K562 (cell line): ENCODE measurements around the gene CFDP1. TPM values are rescaled to one million over a fixed set of nuclear protein-coding genes. Genes with fewer than 3 reads are reported as not detected.

Source experiments
- ATAC-seq: fragments of 200-7000 bp; cut with Tn5 transposase; 3 replicates; pipeline ENCODE4 v1.9.1; 2020; ENCODE audit warnings: moderate library complexity
- BruUV-seq: library from RNA; stranded (reverse); fragments of 400-500 nt; replicated peaks from 2 replicates; lab custom pipeline; 2021; lab: Mats Ljungman, UMichigan
- CTCF ChIA-PET: fragments of 300-600 bp; formaldehyde crosslinking; extraction: SDS; loops from one replicate; lab custom pipeline; 2021; ENCODE audit warnings: low intra/inter-chr PET ratio; lab: Yijun Ruan, JAX
- POLR2A ChIA-PET: fragments of 300-600, 350-650 bp; sonication (Branson Sonifier 250); formaldehyde crosslinking; extraction: SDS; loops from one replicate; lab custom pipeline; 2021; ENCODE audit warnings: antibody characterized with exemption, inconsistent platforms; lab: Yijun Ruan, JAX
- DNase-seq, 4 experiments: peaks; one replicate each; pipeline versions ENCODE4 v3.0.0 to v3.0.0-alpha.2; 2011 to 2018; ENCODE audit warnings: low spot score in 3 of 4, mixed read lengths in 3 of 4; ENCODE audit errors: extremely low read depth in 1 of 4
- FAIRE-seq: peaks from 2 replicates; lab custom pipeline; 2011; peaks lifted over from hg19 to GRCh38; lab: Jason Lieb, UNC
- H2AFZ ChIP-seq: 2 replicates; pipeline ENCODE4 v1.6.0; 2011; ENCODE audit warnings: low read depth, low read length, control low read depth, inconsistent platforms
- H3K27ac ChIP-seq: fragments of 200-600 bp; 3 replicates; pipeline ENCODE4 v1.8.0; 2011; ENCODE audit warnings: low read depth, mild to moderate bottlenecking, control low read depth, inconsistent platforms, low read length, moderate library complexity, mixed read lengths; ENCODE audit errors: extremely low read depth
- H3K27me3 ChIP-seq, 2 experiments: fragments of 300-600 bp in 1 of 2; 2 replicates in 1 of 2; 3 replicates in 1 of 2; pipeline versions ENCODE4 v1.6.0 to v1.8.0; 2011; ENCODE audit warnings: inconsistent platforms in 2 of 2, low read length in 2 of 2, mild to moderate bottlenecking in 1 of 2, mixed read lengths in 1 of 2, moderate library complexity in 1 of 2; ENCODE audit not compliant: control insufficient read depth in 2 of 2, insufficient read depth in 2 of 2
- H3K36me3 ChIP-seq: fragments of 300-600 bp; 3 replicates; pipeline ENCODE4 v1.8.0; 2011; ENCODE audit warnings: mild to moderate bottlenecking, low read length, inconsistent platforms; ENCODE audit not compliant: control insufficient read depth, insufficient read depth
- H3K4me1 ChIP-seq, 2 experiments: fragments of 200-600 bp in 1 of 2; replicated peaks in 1 of 2; 2 replicates in 1 of 2; 3 replicates in 1 of 2; pipeline versions ENCODE4 v1.5.1 to v1.8.0; 2011; ENCODE audit warnings: inconsistent platforms in 2 of 2, low read length in 2 of 2, mild to moderate bottlenecking in 1 of 2, mixed read lengths in 1 of 2, moderate library complexity in 1 of 2; ENCODE audit not compliant: control insufficient read depth in 2 of 2, insufficient read depth in 2 of 2
- H3K4me2 ChIP-seq: 2 replicates; pipeline ENCODE4 v1.6.1; 2011; ENCODE audit warnings: low read length, control low read depth, inconsistent platforms, mixed read lengths; ENCODE audit not compliant: insufficient read depth
- H3K4me3 ChIP-seq: fragments of 200-600 bp; sonication (generic), shearing (Covaris generic); 2 replicates; pipeline ENCODE4 v1.5.1; 2016; ENCODE audit warnings: control low read depth, inconsistent platforms
- H3K79me2 ChIP-seq: fragments of 200-600 bp; 3 replicates; pipeline ENCODE4 v1.8.0; 2011; ENCODE audit warnings: low read length, inconsistent platforms; ENCODE audit not compliant: control insufficient read depth, insufficient read depth
- H3K9ac ChIP-seq, 2 experiments: 2 replicates each; pipeline versions ENCODE4 v1.6.0 to v1.6.1; 2011; ENCODE audit warnings: low read depth in 2 of 2, low read length in 2 of 2, control low read depth in 1 of 2, inconsistent platforms in 1 of 2, mild to moderate bottlenecking in 1 of 2, mixed read lengths in 1 of 2; ENCODE audit not compliant: insufficient read depth in 1 of 2
- H3K9me1 ChIP-seq: one replicate; pipeline ENCODE4 v1.6.0; 2011; ENCODE audit warnings: inconsistent platforms, mild to moderate bottlenecking, low read length, moderate library complexity; ENCODE audit not compliant: control insufficient read depth, insufficient read depth
- H3K9me3 ChIP-seq: replicated peaks from 2 replicates; pipeline ENCODE4 v1.5.1; 2011; ENCODE audit warnings: low read depth, low read length, inconsistent platforms; ENCODE audit not compliant: control insufficient read depth, insufficient read depth
- H4K20me1 ChIP-seq: replicated peaks from 2 replicates; pipeline ENCODE4 v1.6.1; 2011; ENCODE audit warnings: low read length, inconsistent platforms, mixed read lengths; ENCODE audit not compliant: control insufficient read depth, insufficient read depth
- ZFP36 ChIP-seq: fragments of 150-350 bp; IDR thresholded peaks from 2 replicates; pipeline ENCODE4 v1.6.1; 2018; ENCODE audit warnings: low read length, low read depth; ENCODE audit not compliant: partially characterized antibody
- whole genome bisulfite sequencing: fragments of 100-300 bp; shearing (Covaris generic); methylation state at CpG from one replicate; pipeline ENCODE4 v1.1.6; 2016; ENCODE audit warnings: low coverage, mixed read lengths; ENCODE audit not compliant: insufficient coverage; ENCODE audit errors: missing lambda C conversion rate; 5-methylcytosine and 5-hydroxymethylcytosine counted together
- in situ Hi-C: fragments of 300-500 bp; cut with MboI; formaldehyde crosslinking; loops from 4 replicates; pipeline ENCODE4 v1.15.0; 2018; ENCODE audit warnings: inconsistent platforms, mixed read lengths
- intact Hi-C: fragments of 100-400 bp; cut with micrococcal nuclease; formaldehyde crosslinking; loops from 2 replicates; pipeline ENCODE4 v1.14.2; 2022
- polyA plus RNA-seq, 8 experiments: library from polyadenylated mRNA; depleted of rRNA in 4 of 8; stranded (reverse) in 5 of 8; unstranded in 3 of 8; fragments of >200 nt; fragmentation: Nextera tagmentation in 2 of 8; fragmentation: Illumina TruSeq in 1 of 8; extraction: Ambion mirVana in 2 of 8; extraction: Trizol in 1 of 8; gene quantifications; 2 replicates each; pipeline versions ENCODE4 v1.2.1 to v1.2.3, GENCODE V29; 2011 to 2014; ENCODE audit warnings: inconsistent platforms in 1 of 8, missing spikeins in 1 of 8
- total RNA-seq, 7 experiments: library from RNA; depleted of rRNA in 6 of 7; stranded (reverse); fragments of >200 nt in 6 of 7; fragmentation: Illumina TruSeq in 2 of 7; extraction: Trizol in 2 of 7; gene quantifications; 2 replicates each; pipeline versions ENCODE4 v1.2.1 to v1.2.3, GENCODE V29; 2011 to 2021; ENCODE audit warnings: low replicate concordance in 1 of 7
- TF ChIP-seq, protein P1 (sequence below): sonication (generic); formaldehyde crosslinking; IDR thresholded peaks from 2 replicates; pipeline ENCODE4 v1.8.1; 2023; ENCODE audit warnings: mild to moderate bottlenecking, missing genetic modification reagents

CFDP1 gene
- total and polyA plus RNA-seq, 9 of the 15 experiments (the other 6 are each of a cell fraction or from before 2014, with no cell fraction given), result 31.5 to 78.4 (median 61.7) TPM

GRCh38 chr16:75273054-75273925 is 160.0 kb downstream of the CFDP1 start:
- ATAC-seq (no peak), DNase-seq (no peak), FAIRE-seq (no peak)
- H3K79me2 ChIP-seq, result no peaks in the 10 kb centered on the region
- BruUV-seq, result no TSS peak
- TF ChIP-seq, protein P1, sequence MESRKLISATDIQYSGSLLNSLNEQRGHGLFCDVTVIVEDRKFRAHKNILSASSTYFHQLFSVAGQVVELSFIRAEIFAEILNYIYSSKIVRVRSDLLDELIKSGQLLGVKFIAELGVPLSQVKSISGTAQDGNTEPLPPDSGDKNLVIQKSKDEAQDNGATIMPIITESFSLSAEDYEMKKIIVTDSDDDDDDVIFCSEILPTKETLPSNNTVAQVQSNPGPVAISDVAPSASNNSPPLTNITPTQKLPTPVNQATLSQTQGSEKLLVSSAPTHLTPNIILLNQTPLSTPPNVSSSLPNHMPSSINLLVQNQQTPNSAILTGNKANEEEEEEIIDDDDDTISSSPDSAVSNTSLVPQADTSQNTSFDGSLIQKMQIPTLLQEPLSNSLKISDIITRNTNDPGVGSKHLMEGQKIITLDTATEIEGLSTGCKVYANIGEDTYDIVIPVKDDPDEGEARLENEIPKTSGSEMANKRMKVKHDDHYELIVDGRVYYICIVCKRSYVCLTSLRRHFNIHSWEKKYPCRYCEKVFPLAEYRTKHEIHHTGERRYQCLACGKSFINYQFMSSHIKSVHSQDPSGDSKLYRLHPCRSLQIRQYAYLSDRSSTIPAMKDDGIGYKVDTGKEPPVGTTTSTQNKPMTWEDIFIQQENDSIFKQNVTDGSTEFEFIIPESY (CRISPR knock-in tag), result no peak
- TF ChIP-seq ZFP36, result peak; percentile 42
- H2AFZ ChIP-seq, result no peak overlapping the region
- H3K4me2 ChIP-seq, result no peak overlapping the region
- no peaks in the 10 kb centered on the region for H3K36me3 ChIP-seq
- intact Hi-C loops (no loop called here), in situ Hi-C loops (no loop called here)
- no peaks in the 10 kb centered on the region for H3K9me3 ChIP-seq
- H3K27me3 ChIP-seq, result peaks cover 6 to 27% of the 10 kb centered on the region in 2 experiments; a peak in 4 of 5 replicates
- no peaks in the 10 kb centered on the region for H4K20me1 ChIP-seq
- WGBS, result 39% methylated on average over 23 of the region's 23 CpGs
- POLR2A ChIA-PET, result no interaction called here
- H3K9ac ChIP-seq, result 0 out of 4 replicates have a peak overlapping the region, but pooled peaks of 1 of the 2 experiments have one; percentile 35
- H3K9me1 ChIP-seq, result no peaks in the 10 kb centered on the region
- no peak overlapping the region for H3K27ac ChIP-seq
- peaks cover 0 to 5% of the 10 kb centered on the region in 2 experiments; a peak in 1 of 5 replicates for H3K4me1 ChIP-seq
- CTCF ChIA-PET, result no interaction called here
- H3K4me3 ChIP-seq, result no peak overlapping the region
